ENCODE results near the gene HELLS.
"Not testable (repeated sequence)": the region's sequence is repeated elsewhere in the genome, so short reads cannot be mapped to it uniquely, and the experiment has no call there.

Gene HELLS

GRCh38 chr10:94630017-94630688, 84.6 kb downstream of the HELLS start:
- no peaks in the 10 kb centered on the region for H3K27me3 ChIP-seq (ENCODE audit: insufficient read depth, low read length, poor library complexity)
- H3K27ac ChIP-seq (ENCODE audit: low read depth, low read length): no peak overlapping the region
- no peaks in the 10 kb centered on the region for H3K79me1 ChIP-seq (ENCODE audit: low read length)
- H3K79me2 ChIP-seq (ENCODE audit: control insufficient read depth, insufficient read depth, low read length): no peaks in the 10 kb centered on the region
- H4K8ac ChIP-seq (ENCODE audit: low read depth, low read length): no peak overlapping the region
- no peak overlapping the region for H3K56ac ChIP-seq (ENCODE audit: low read length)
- H3K4me3 ChIP-seq (ENCODE audit: low read length): no peak overlapping the region
- no CpG with 5 or more reads among the region's 4 CpGs for WGBS (ENCODE audit: extremely low coverage, insufficient coverage, low lambda C conversion rate)
- no peak overlapping the region for H3K23ac ChIP-seq (ENCODE audit: low read length)
- DNase-seq: peak; percentile 48
- H3K4me2 ChIP-seq (ENCODE audit: low read length): no peak overlapping the region
- no peak overlapping the region for H4K5ac ChIP-seq (ENCODE audit: low read length)
- H2BK120ac ChIP-seq (ENCODE audit: low read depth, low read length): no peak overlapping the region
- no peak overlapping the region for H2BK15ac ChIP-seq (replicated peaks; ENCODE audit: low read depth)
- no peaks in the 10 kb centered on the region for H3K36me3 ChIP-seq (ENCODE audit: control insufficient read depth, insufficient read depth, low read length)
- no peak overlapping the region for H3K9ac ChIP-seq (ENCODE audit: low read length)
- no peak overlapping the region for H2BK5ac ChIP-seq (ENCODE audit: low read length)
- no peak overlapping the region for H3K18ac ChIP-seq (ENCODE audit: low read length)
- H3K4ac ChIP-seq (ENCODE audit: low read depth, low read length): peak overlapping the region; percentile 55
- no peak overlapping the region for H2AK5ac ChIP-seq (ENCODE audit: low read length)
- H3K4me1 ChIP-seq (ENCODE audit: control insufficient read depth, low read depth, low read length): peaks cover 2% of the 10 kb centered on the region

GRCh38 chr10:94631077-94631875, 85.7 kb downstream of the HELLS start:
- no peaks in the 10 kb centered on the region for H3K36me3 ChIP-seq (ENCODE audit: control insufficient read depth, insufficient read depth, low read length)
- no peak overlapping the region for H3K4me3 ChIP-seq (ENCODE audit: low read length)
- H2AK5ac ChIP-seq (ENCODE audit: low read length): no peak overlapping the region
- H3K4me1 ChIP-seq (ENCODE audit: control insufficient read depth, low read depth, low read length): peaks cover 2% of the 10 kb centered on the region
- no peak overlapping the region for H3K18ac ChIP-seq (ENCODE audit: low read length)
- no peaks in the 10 kb centered on the region for H3K79me1 ChIP-seq (ENCODE audit: low read length)
- H3K23ac ChIP-seq (ENCODE audit: low read length): no peak overlapping the region
- WGBS (ENCODE audit: extremely low coverage, insufficient coverage, low lambda C conversion rate): no CpG with 5 or more reads among the region's 3 CpGs
- no peak overlapping the region for H3K9ac ChIP-seq (ENCODE audit: low read length)
- H2BK5ac ChIP-seq (ENCODE audit: low read length): no peak overlapping the region
- H4K8ac ChIP-seq (ENCODE audit: low read depth, low read length): no peak overlapping the region
- no peak overlapping the region for H2BK15ac ChIP-seq (replicated peaks; ENCODE audit: low read depth)
- H3K79me2 ChIP-seq (ENCODE audit: control insufficient read depth, insufficient read depth, low read length): no peaks in the 10 kb centered on the region
- H2BK120ac ChIP-seq (ENCODE audit: low read depth, low read length): no peak overlapping the region
- H3K4ac ChIP-seq (ENCODE audit: low read depth, low read length): no peak overlapping the region
- H3K56ac ChIP-seq (ENCODE audit: low read length): no peak overlapping the region
- no peak overlapping the region for H3K4me2 ChIP-seq (ENCODE audit: low read length)
- no peaks in the 10 kb centered on the region for H3K27me3 ChIP-seq (ENCODE audit: insufficient read depth, low read length, poor library complexity)
- no peak overlapping the region for H3K27ac ChIP-seq (ENCODE audit: low read depth, low read length)
- no peak for DNase-seq
- no peak overlapping the region for H4K5ac ChIP-seq (ENCODE audit: low read length)

- Histone ChIP-seq H3K36me3 (ENCODE audit: control insufficient read depth, insufficient read depth, low read length) (no peaks in the 10 kb centered on the region), H3K23ac (ENCODE audit: low read length) (no peak overlapping the region), H3K56ac (ENCODE audit: low read length) (no peak overlapping the region), H2BK15ac (replicated peaks; ENCODE audit: low read depth) (no peak overlapping the region), H3K79me1 (ENCODE audit: low read length) (no peaks in the 10 kb centered on the region), H3K4me2 (ENCODE audit: low read length) (no peak overlapping the region), H2BK5ac (ENCODE audit: low read length) (no peak overlapping the region), H3K4me1 (ENCODE audit: control insufficient read depth, low read depth, low read length) (no peaks in the 10 kb centered on the region), H3K9ac (ENCODE audit: low read length) (no peak overlapping the region), H3K79me2 (ENCODE audit: control insufficient read depth, insufficient read depth, low read length) (no peaks in the 10 kb centered on the region), H3K27me3 (ENCODE audit: insufficient read depth, low read length, poor library complexity) (no peaks in the 10 kb centered on the region), H2AK5ac (ENCODE audit: low read length) (no peak overlapping the region), H3K27ac (ENCODE audit: low read depth, low read length) (no peak overlapping the region), H4K5ac (ENCODE audit: low read length) (no peak overlapping the region), H3K4me3 (ENCODE audit: low read length) (no peak overlapping the region), H3K4ac (ENCODE audit: low read depth, low read length) (no peak overlapping the region), H3K18ac (ENCODE audit: low read length) (no peak overlapping the region), H4K8ac (ENCODE audit: low read depth, low read length) (no peak overlapping the region), H2BK120ac (ENCODE audit: low read depth, low read length) (no peak overlapping the region)
- no CpG with 5 or more reads among the region's 1 CpG for WGBS (ENCODE audit: extremely low coverage, insufficient coverage, low lambda C conversion rate)
- no peak for DNase-seq
Observed at GRCh38 chr10:94632954-94633353, 87.4 kb downstream of the HELLS start.

- not testable (repeated sequence) for H3K79me1 ChIP-seq (ENCODE audit: low read length); DNase-seq; H2BK5ac ChIP-seq (ENCODE audit: low read length); H3K4me1 ChIP-seq (ENCODE audit: control insufficient read depth, low read depth, low read length); H4K8ac ChIP-seq (ENCODE audit: low read depth, low read length); H3K4ac ChIP-seq (ENCODE audit: low read depth, low read length); H3K4me2 ChIP-seq (ENCODE audit: low read length); H3K27me3 ChIP-seq (ENCODE audit: insufficient read depth, low read length, poor library complexity); H4K5ac ChIP-seq (ENCODE audit: low read length); H3K4me3 ChIP-seq (ENCODE audit: low read length); H3K79me2 ChIP-seq (ENCODE audit: control insufficient read depth, insufficient read depth, low read length); H3K23ac ChIP-seq (ENCODE audit: low read length); H2BK15ac ChIP-seq (replicated peaks; ENCODE audit: low read depth); H2BK120ac ChIP-seq (ENCODE audit: low read depth, low read length); H2AK5ac ChIP-seq (ENCODE audit: low read length); H3K27ac ChIP-seq (ENCODE audit: low read depth, low read length); H3K56ac ChIP-seq (ENCODE audit: low read length); H3K36me3 ChIP-seq (ENCODE audit: control insufficient read depth, insufficient read depth, low read length); H3K18ac ChIP-seq (ENCODE audit: low read length); H3K9ac ChIP-seq (ENCODE audit: low read length)
- no CpG with 5 or more reads among the region's 4 CpGs for WGBS (ENCODE audit: extremely low coverage, insufficient coverage, low lambda C conversion rate)
Observed at GRCh38 chr10:94638097-94638496, 92.5 kb downstream of the HELLS start.

GRCh38 chr10:94639902-94640301, 94.3 kb downstream of the HELLS start:
- no CpG with 5 or more reads among the region's 8 CpGs for WGBS (ENCODE audit: extremely low coverage, insufficient coverage, low lambda C conversion rate)
- no peak overlapping the region for H3K4ac ChIP-seq (ENCODE audit: low read depth, low read length)
- no peak overlapping the region for H3K4me3 ChIP-seq (ENCODE audit: low read length)
- no peak overlapping the region for H2BK5ac ChIP-seq (ENCODE audit: low read length)
- no peaks in the 10 kb centered on the region for H3K79me1 ChIP-seq (ENCODE audit: low read length)
- no peak overlapping the region for H4K8ac ChIP-seq (ENCODE audit: low read depth, low read length)
- no peak overlapping the region for H3K18ac ChIP-seq (ENCODE audit: low read length)
- DNase-seq: no peak
- H3K56ac ChIP-seq (ENCODE audit: low read length): no peak overlapping the region
- no peak overlapping the region for H3K4me2 ChIP-seq (ENCODE audit: low read length)
- no peaks in the 10 kb centered on the region for H3K36me3 ChIP-seq (ENCODE audit: control insufficient read depth, insufficient read depth, low read length)
- no peak overlapping the region for H2BK120ac ChIP-seq (ENCODE audit: low read depth, low read length)
- no peaks in the 10 kb centered on the region for H3K4me1 ChIP-seq (ENCODE audit: control insufficient read depth, low read depth, low read length)
- no peak overlapping the region for H3K9ac ChIP-seq (ENCODE audit: low read length)
- H3K79me2 ChIP-seq (ENCODE audit: control insufficient read depth, insufficient read depth, low read length): no peaks in the 10 kb centered on the region
- no peak overlapping the region for H2BK15ac ChIP-seq (replicated peaks; ENCODE audit: low read depth)
- no peak overlapping the region for H4K5ac ChIP-seq (ENCODE audit: low read length)
- H3K23ac ChIP-seq (ENCODE audit: low read length): no peak overlapping the region
- H3K27ac ChIP-seq (ENCODE audit: low read depth, low read length): no peak overlapping the region
- no peak overlapping the region for H2AK5ac ChIP-seq (ENCODE audit: low read length)
- H3K27me3 ChIP-seq (ENCODE audit: insufficient read depth, low read length, poor library complexity): no peaks in the 10 kb centered on the region

All from mesendoderm (in vitro differentiated cells).